ENCODE measurements around the gene TMEM82.

TMEM82 gene

DNA sequence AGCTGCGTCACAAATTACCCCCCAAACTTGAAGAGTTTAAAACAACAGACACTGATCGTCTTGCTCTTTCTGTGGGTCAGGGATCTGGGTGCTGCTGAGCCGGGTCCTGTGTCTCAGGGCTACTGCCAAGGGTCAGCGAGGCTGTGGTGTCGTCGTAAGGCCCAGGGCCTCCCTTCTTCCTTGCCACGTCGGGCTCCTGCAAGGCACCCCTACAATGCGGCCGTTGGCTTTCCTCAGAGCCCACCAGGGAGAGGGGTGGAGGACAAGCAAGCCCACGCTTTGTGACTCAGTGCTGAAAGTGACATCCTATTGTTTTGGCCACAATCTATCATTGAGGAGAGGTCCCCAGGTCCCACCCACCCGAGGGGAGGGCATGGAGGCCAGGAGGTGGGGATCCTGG, 8.6 kb downstream of the TMEM82 start:
- DNase-seq: no peak
- no peak overlapping the region for H3K4me3 ChIP-seq (ENCODE audit: low read depth, low read length)
- H3K36me3 ChIP-seq: no peaks in the 10 kb centered on the region
- TF ChIP-seq, protein P1, sequence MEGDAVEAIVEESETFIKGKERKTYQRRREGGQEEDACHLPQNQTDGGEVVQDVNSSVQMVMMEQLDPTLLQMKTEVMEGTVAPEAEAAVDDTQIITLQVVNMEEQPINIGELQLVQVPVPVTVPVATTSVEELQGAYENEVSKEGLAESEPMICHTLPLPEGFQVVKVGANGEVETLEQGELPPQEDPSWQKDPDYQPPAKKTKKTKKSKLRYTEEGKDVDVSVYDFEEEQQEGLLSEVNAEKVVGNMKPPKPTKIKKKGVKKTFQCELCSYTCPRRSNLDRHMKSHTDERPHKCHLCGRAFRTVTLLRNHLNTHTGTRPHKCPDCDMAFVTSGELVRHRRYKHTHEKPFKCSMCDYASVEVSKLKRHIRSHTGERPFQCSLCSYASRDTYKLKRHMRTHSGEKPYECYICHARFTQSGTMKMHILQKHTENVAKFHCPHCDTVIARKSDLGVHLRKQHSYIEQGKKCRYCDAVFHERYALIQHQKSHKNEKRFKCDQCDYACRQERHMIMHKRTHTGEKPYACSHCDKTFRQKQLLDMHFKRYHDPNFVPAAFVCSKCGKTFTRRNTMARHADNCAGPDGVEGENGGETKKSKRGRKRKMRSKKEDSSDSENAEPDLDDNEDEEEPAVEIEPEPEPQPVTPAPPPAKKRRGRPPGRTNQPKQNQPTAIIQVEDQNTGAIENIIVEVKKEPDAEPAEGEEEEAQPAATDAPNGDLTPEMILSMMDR (IDR thresholded peaks at IDR 0.05; ENCODE audit: low read depth, low read length): no peak
- H3K27me3 ChIP-seq (ENCODE audit: insufficient read depth, low read depth, severe bottlenecking): no peaks in the 10 kb centered on the region
- H3K9me3 ChIP-seq (ENCODE audit: severe bottlenecking): no peaks in the 10 kb centered on the region
- no peak overlapping the region for H3K27ac ChIP-seq

DNA sequence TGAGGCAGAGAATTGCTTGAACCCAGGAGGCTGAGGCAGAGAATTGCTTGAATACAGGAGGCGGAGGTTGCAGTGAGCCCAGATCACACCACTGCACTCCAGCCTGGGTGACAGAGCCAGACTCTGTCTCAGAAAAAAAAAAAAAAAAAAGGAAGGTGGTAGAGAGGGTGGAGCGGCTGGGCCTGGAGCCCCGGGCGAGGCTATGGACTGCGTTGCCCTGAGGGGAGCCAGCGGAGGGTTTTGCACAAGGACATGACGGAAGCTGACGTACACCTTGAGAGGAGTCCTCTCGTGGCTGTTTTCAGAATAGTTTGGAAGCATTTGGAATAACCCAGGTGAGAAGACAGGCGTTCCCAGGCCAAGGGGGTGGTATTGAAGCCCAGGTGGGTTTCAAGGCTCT, 9.4 kb downstream of the TMEM82 start:
- H3K36me3 ChIP-seq: no peaks in the 10 kb centered on the region
- TF ChIP-seq, protein P1 (IDR thresholded peaks at IDR 0.05; ENCODE audit: low read depth, low read length): no peak
- H3K9me3 ChIP-seq (ENCODE audit: severe bottlenecking): no peaks in the 10 kb centered on the region
- no peak overlapping the region for H3K27ac ChIP-seq
- no peaks in the 10 kb centered on the region for H3K27me3 ChIP-seq (ENCODE audit: insufficient read depth, low read depth, severe bottlenecking)
- H3K4me3 ChIP-seq (ENCODE audit: low read depth, low read length): no peak overlapping the region
- no peak for DNase-seq

DNA sequence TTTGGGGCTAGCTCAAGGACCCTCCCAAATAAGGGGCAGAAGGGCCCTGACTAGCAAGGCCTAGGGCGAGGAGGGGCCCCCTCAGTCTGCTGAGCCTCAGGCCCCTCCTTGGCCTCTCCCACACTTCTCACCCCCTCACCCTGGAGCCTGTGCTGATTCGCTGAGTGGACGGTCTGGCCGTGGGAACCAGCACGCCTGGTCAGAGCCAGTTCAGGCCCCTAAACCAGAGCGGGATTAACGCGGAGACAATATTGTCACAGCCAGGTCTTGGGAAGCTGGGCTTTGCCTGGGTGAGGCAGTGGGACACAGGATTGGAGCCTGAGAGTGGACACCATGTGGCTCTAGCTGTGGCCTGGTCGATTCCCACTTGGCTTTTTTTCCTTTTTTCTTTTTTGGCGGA, 11.5 kb downstream of the TMEM82 start:
- Histone ChIP-seq H3K4me3 (ENCODE audit: low read depth, low read length) (no peak overlapping the region), H3K36me3 (no peaks in the 10 kb centered on the region), H3K27ac (no peak overlapping the region), H3K27me3 (ENCODE audit: insufficient read depth, low read depth, severe bottlenecking) (no peaks in the 10 kb centered on the region), H3K9me3 (ENCODE audit: severe bottlenecking) (no peaks in the 10 kb centered on the region)
- no peak for DNase-seq
- TF ChIP-seq, protein P1 (IDR thresholded peaks at IDR 0.05; ENCODE audit: low read depth, low read length): no peak

DNA sequence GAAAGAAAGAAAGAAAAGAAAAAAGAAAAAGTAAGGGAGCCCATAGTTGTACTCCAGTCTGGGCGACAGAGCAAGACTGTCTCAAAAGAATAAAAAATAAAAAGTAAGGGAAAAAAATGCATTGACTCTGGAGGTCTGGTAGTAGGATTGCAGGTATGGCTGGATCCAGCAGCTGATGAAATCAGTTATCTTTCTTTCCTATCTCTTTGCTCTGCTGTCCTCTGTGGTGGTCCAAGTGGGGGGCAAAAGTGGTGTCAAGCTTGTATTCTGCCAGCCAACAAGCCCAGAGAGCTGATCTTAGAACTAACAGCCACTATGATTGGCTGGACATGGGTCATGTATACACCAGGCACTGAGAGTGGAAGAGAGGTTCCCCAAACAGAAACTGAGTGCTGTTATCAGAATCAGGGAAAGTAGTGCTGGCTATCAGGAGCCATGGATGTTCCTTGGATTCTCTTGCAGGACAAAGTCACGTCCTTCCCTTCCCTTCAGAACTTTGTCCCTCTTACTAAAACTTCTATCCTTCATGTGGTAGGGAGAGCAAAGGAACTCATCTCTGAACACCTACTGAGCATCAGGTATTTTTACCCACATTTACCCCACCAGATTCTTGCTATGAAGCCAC, 12.8 kb downstream of the TMEM82 start:
- Histone ChIP-seq H3K27ac (no peak overlapping the region), H3K36me3 (no peaks in the 10 kb centered on the region), H3K9me3 (ENCODE audit: severe bottlenecking) (no peaks in the 10 kb centered on the region), H3K4me3 (ENCODE audit: low read depth, low read length) (no peak overlapping the region), H3K27me3 (ENCODE audit: insufficient read depth, low read depth, severe bottlenecking) (no peaks in the 10 kb centered on the region)
- DNase-seq: no peak
- TF ChIP-seq, protein P1 (IDR thresholded peaks at IDR 0.05; ENCODE audit: low read depth, low read length): no peak

DNA sequence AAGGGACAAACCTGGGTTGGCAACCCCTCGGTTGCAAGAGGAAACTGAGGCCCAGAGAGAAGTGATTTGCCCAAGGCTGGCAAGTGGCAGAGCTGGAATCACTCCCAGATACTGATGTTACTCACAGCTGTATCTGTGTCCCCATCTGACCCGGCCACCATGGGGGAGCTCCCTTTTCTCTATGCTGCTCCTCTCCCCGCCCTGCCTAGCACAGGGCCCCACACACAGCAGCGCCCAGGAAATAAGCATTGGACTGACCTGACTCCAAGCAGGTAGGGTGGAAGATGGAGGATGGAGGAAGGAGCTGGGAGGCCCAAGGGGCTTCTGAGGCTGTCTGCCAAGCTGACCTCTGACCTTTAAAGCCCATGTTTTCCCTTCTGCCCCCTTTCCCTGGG, 13.3 kb downstream of the TMEM82 start:
- Histone ChIP-seq H3K4me3 (ENCODE audit: low read depth, low read length) (no peak overlapping the region), H3K27ac (no peak overlapping the region), H3K27me3 (ENCODE audit: insufficient read depth, low read depth, severe bottlenecking) (no peaks in the 10 kb centered on the region), H3K36me3 (no peaks in the 10 kb centered on the region), H3K9me3 (ENCODE audit: severe bottlenecking) (no peaks in the 10 kb centered on the region)
- TF ChIP-seq, protein P1 (IDR thresholded peaks at IDR 0.05; ENCODE audit: low read depth, low read length): no peak
- DNase-seq: no peak
